GM10266 (cell line): ENCODE measurements around the gene SH3PXD2A.
A peak's percentile ranks its signal among the peaks of the same experiment; 100 is the strongest.

Experiments
- DNase-seq: peaks from one replicate; pipeline ENCODE4 v3.0.0; 2012; ENCODE audit errors: extremely low spot score
- TF ChIP-seq, protein P1 (sequence below): IDR thresholded peaks from 2 replicates; pipeline ENCODE4 v1.5.1; 2012; ENCODE audit warnings: mild to moderate bottlenecking, low read depth; ENCODE audit not compliant: control insufficient read depth, insufficient read depth; ENCODE audit errors: missing control alignments

Gene SH3PXD2A

GRCh38 chr10:103884681-103885139 lies 29.3 kb upstream of the SH3PXD2A start:
- DNase-seq: peak; percentile 47
- TF ChIP-seq, protein P1, sequence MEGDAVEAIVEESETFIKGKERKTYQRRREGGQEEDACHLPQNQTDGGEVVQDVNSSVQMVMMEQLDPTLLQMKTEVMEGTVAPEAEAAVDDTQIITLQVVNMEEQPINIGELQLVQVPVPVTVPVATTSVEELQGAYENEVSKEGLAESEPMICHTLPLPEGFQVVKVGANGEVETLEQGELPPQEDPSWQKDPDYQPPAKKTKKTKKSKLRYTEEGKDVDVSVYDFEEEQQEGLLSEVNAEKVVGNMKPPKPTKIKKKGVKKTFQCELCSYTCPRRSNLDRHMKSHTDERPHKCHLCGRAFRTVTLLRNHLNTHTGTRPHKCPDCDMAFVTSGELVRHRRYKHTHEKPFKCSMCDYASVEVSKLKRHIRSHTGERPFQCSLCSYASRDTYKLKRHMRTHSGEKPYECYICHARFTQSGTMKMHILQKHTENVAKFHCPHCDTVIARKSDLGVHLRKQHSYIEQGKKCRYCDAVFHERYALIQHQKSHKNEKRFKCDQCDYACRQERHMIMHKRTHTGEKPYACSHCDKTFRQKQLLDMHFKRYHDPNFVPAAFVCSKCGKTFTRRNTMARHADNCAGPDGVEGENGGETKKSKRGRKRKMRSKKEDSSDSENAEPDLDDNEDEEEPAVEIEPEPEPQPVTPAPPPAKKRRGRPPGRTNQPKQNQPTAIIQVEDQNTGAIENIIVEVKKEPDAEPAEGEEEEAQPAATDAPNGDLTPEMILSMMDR: peak; percentile 78

GRCh38 chr10:103882285-103883007 lies 27.1 kb upstream of the SH3PXD2A start:
- TF ChIP-seq, protein P1: no peak
- no peak for DNase-seq

GRCh38 chr10:103881416-103882284 lies 26.3 kb upstream of the SH3PXD2A start:
- TF ChIP-seq, protein P1: no peak
- DNase-seq: no peak

DNA sequence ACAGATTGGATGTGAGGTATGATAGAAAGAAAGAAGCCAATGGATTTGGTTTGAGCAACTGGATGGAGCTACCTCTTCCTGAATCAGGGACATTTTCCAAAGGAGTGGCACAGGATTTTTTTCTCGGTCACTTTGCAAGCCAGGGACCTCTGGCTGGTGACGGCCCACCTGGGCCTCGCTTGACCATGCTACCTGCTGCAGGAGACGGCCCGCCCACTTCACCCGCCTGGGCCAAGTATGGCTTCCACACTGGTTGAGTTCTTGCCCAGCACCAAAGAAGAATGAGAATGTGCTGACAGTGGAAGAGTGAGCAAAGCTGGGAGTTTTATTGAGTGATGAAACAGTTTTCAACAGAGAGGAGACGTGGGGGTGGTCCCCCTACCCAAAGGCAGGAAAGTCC lies 24.5 kb upstream of the SH3PXD2A start:
- TF ChIP-seq, protein P1: no peak
- no peak for DNase-seq

DNA sequence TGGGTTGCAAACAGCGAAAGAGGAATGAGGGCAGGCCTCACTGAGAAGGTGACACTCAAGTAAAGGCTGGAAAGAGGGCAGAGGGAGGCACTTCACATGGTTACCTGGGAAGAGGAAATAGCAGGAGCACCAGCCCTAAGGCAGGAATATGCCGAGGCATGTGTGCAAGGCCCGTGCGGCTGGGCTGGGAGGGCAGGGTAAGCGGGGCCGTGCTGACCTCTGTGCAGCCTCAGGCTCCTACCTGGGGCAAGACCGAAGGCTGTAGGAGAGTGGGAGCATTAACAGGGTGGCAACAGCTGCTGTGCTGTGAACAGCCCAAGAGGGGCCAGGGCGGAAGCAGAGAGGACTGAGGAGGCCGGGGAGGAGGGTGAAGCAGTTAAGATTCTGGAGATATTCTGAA lies 24.0 kb upstream of the SH3PXD2A start:
- TF ChIP-seq, protein P1: no peak
- no peak for DNase-seq

GRCh38 chr10:103877861-103878260 lies 22.5 kb upstream of the SH3PXD2A start:
- TF ChIP-seq, protein P1: no peak
- DNase-seq: no peak

DNA sequence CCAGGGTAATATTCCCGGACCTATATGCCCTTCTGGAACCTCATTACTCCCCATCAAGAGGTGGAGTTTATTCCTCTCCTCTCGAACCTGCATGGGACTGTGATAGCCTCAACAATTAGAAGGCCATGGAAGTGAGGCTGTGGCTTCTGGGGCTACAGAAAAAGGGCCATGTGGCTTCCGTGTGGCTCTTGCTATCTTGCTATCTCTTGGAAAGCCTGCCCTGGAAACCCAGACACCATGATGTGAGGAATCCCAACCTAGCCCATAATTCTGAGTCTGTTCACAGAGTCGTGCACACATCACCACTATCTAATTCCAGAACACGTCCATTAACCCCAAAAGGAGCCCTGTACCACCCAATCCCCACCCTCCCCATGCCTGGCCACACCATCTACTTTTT lies 20.8 kb upstream of the SH3PXD2A start:
- no peak for DNase-seq
- TF ChIP-seq, protein P1: no peak
